Epithelial cell of esophagus (primary cell): ENCODE measurements around the gene NUDT16L1.

Source experiments
- DNase-seq: peaks from one replicate; pipeline ENCODE4 v3.0.0; 2010; ENCODE audit warnings: low read depth
- H3K4me3 ChIP-seq: 2 replicates; pipeline ENCODE4 v1.5.1; 2011; ENCODE audit warnings: mild to moderate bottlenecking, low read length, control low read depth
- CTCF ChIP-seq: IDR thresholded peaks from 2 replicates; pipeline ENCODE4 v1.5.1; 2011; ENCODE audit warnings: low read depth, mild to moderate bottlenecking, low read length, control low read depth, inconsistent platforms; ENCODE audit not compliant: insufficient read depth; ENCODE audit errors: missing control alignments

NUDT16L1 gene

DNA sequence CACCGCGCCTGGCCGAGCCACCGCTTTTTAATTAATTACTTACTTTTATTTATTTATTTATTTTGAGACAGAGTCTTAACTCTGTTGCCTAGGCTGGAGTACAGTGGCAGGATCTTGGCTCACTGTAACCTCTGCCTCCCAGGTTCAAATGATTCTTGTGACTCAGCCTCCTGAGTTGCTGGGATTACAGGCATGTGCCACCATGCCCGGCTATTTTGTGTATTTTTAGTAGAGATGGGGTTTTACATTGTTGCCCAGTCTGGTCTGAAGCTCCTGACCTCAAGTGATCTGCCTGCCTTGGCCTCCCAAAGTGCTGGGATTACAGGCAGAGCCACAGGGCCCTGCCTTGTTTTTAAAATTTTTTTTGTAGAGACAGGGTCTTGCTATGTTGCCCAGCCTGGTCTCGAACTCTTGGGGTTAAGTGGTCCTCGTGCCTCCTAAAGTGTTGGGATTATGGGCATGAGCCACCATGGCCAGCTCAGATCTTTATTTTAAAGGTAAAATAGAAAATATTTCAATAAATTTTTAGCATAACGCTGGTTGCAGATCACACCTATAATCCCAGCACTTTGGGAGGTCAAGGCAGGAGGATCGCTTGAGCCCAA lies 18.3 kb upstream of the NUDT16L1 start:
- TF ChIP-seq CTCF: no peak
- H3K4me3 ChIP-seq: no peak overlapping the region
- peak; percentile 66 for DNase-seq

- DNase-seq: no peak
- no peak overlapping the region for H3K4me3 ChIP-seq
- no peak for TF ChIP-seq CTCF
Observed at GRCh38 chr16:4675864-4676786, 17.2 kb upstream of the NUDT16L1 start.

DNA sequence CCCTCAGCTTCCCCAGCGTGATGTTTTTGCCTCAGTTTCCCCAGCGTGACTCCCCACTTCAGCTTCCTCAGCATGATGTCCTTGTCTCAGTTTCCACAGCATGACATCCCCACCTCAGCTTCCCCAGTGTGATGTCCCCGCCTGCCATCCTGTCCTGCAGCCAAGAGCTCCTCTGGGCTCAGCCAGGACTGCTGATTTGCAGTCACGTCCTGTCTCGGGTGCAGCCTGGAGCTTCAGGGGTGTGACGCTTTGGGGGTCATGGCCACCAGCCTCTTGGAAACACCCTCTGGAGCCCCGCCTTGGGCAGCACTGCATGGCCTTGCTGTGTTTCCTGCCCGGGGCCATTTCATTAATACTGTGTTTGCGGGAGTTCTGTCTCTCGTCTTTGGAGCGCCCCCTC lies 16.5 kb upstream of the NUDT16L1 start:
- no peak overlapping the region for H3K4me3 ChIP-seq
- TF ChIP-seq CTCF: no peak
- no peak for DNase-seq

DNA sequence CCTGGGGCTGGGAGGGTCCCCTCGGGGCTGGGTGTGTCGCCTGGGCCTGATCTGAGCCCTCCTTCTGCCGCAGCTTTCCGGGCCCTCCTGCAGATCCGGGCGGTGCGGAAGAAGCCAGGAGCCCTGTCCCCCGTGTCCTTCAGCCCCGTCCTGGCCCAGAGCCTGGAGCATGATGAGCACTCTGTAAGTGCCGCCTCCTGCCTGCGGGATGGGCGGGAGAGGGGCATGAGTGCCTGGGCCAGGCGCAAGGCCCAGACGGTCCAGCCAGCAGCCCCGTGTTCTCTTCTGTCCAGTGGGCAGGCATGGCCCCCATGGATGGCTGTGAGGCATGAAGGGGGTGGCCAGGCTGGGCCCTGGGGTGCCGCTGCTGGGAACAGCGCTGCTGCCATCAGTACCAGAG lies 16.0 kb upstream of the NUDT16L1 start:
- DNase-seq: no peak
- TF ChIP-seq CTCF: no peak
- H3K4me3 ChIP-seq: no peak overlapping the region

- no peak for TF ChIP-seq CTCF
- no peak for DNase-seq
- H3K4me3 ChIP-seq: no peak overlapping the region
Observed at GRCh38 chr16:4677994-4678393, 15.4 kb upstream of the NUDT16L1 start.

- no peak for TF ChIP-seq CTCF
- no peak overlapping the region for H3K4me3 ChIP-seq
- no peak for DNase-seq
Observed at GRCh38 chr16:4678596-4678995, 14.8 kb upstream of the NUDT16L1 start.
